ENCODE results near the gene GPRC5D.

Gene GPRC5D

GRCh38 chr12:12985817-12986408 lies 33.9 kb upstream of the GPRC5D start:
- Histone ChIP-seq H3K27me3 (no peaks in the 10 kb centered on the region), H3K9me3 (no peaks in the 10 kb centered on the region), H3K4me3 (ENCODE audit: low read depth, low read length) (no peak overlapping the region), H3K36me3 (no peaks in the 10 kb centered on the region), H3K4me1 (no peaks in the 10 kb centered on the region)
- DNase-seq: peak; percentile 30
- peak; percentile 45 for TF ChIP-seq CTCF (IDR thresholded peaks at IDR 0.05; ENCODE audit: low read depth, low read length)

GRCh38 chr12:12984149-12984548 lies 32.2 kb upstream of the GPRC5D start:
- no peak for TF ChIP-seq CTCF (IDR thresholded peaks at IDR 0.05; ENCODE audit: low read depth, low read length)
- DNase-seq: no peak
- no peaks in the 10 kb centered on the region for H3K36me3 ChIP-seq
- H3K27me3 ChIP-seq: no peaks in the 10 kb centered on the region
- H3K9me3 ChIP-seq: no peaks in the 10 kb centered on the region
- no peaks in the 10 kb centered on the region for H3K4me1 ChIP-seq
- H3K4me3 ChIP-seq (ENCODE audit: low read depth, low read length): no peak overlapping the region

- DNase-seq: peak; percentile 20
These were observed 31.6 kb upstream of the GPRC5D start for GRCh38 chr12:12983420-12984035.

GRCh38 chr12:12982331-12982730 lies 30.4 kb upstream of the GPRC5D start:
- H3K9me3 ChIP-seq: no peaks in the 10 kb centered on the region
- no peak for TF ChIP-seq CTCF (IDR thresholded peaks at IDR 0.05; ENCODE audit: low read depth, low read length)
- H3K27me3 ChIP-seq: no peaks in the 10 kb centered on the region
- H3K36me3 ChIP-seq: no peaks in the 10 kb centered on the region
- no peaks in the 10 kb centered on the region for H3K4me1 ChIP-seq
- H3K4me3 ChIP-seq (ENCODE audit: low read depth, low read length): no peak overlapping the region
- DNase-seq: no peak

More at GRCh38 chr12:12983420-12984035, 31.6 kb upstream of the GPRC5D start:
- Histone ChIP-seq H3K36me3 (no peaks in the 10 kb centered on the region), H3K27me3 (no peaks in the 10 kb centered on the region), H3K9me3 (no peaks in the 10 kb centered on the region), H3K4me1 (no peaks in the 10 kb centered on the region), H3K4me3 (ENCODE audit: low read depth, low read length) (no peak overlapping the region)
- peak; percentile 70 for TF ChIP-seq CTCF (IDR thresholded peaks at IDR 0.05; ENCODE audit: low read depth, low read length)

- Histone ChIP-seq H3K36me3 (no peaks in the 10 kb centered on the region), H3K27me3 (no peaks in the 10 kb centered on the region), H3K4me3 (ENCODE audit: low read depth, low read length) (no peak overlapping the region), H3K4me1 (no peaks in the 10 kb centered on the region), H3K9me3 (no peaks in the 10 kb centered on the region)
- no peak for DNase-seq
- no peak for TF ChIP-seq CTCF (IDR thresholded peaks at IDR 0.05; ENCODE audit: low read depth, low read length)
These were observed 27.8 kb upstream of the GPRC5D start for GRCh38 chr12:12979731-12980259.

- H3K9me3 ChIP-seq: no peaks in the 10 kb centered on the region
- no peak overlapping the region for H3K4me3 ChIP-seq (ENCODE audit: low read depth, low read length)
- H3K36me3 ChIP-seq: no peaks in the 10 kb centered on the region
- TF ChIP-seq CTCF (IDR thresholded peaks at IDR 0.05; ENCODE audit: low read depth, low read length): no peak
- H3K27me3 ChIP-seq: no peaks in the 10 kb centered on the region
- DNase-seq: no peak
- no peaks in the 10 kb centered on the region for H3K4me1 ChIP-seq
These were observed 27.2 kb upstream of the GPRC5D start for GRCh38 chr12:12979126-12979525.

Measured in BE2C (cell line).